HCEC 1CT (cell line): ENCODE results near the gene SMU1.

Experiments
- DNase-seq: peaks from one replicate; pipeline ENCODE4 v3.0.0-alpha.2; 2017

Gene SMU1

GRCh38 chr9:33076046-33077004 lies at the start of gene SMU1:
Gene SMU1 (minus strand): TSS chr9:33076674. CDS start chr9:33076608, 66 bp downstream.
- DNase-seq: peak; percentile 97

- no peak for DNase-seq
Observed at GRCh38 chr9:33125461-33125860, 49.0 kb upstream of the SMU1 start.

- DNase-seq: no peak
Observed at GRCh38 chr9:33124751-33125381, 48.4 kb upstream of the SMU1 start.

- DNase-seq: no peak
Observed at GRCh38 chr9:33124046-33124445, 47.6 kb upstream of the SMU1 start.

GRCh38 chr9:33123407-33124031 lies 47.0 kb upstream of the SMU1 start:
- DNase-seq: no peak

GRCh38 chr9:33120620-33121019 lies 44.1 kb upstream of the SMU1 start:
- no peak for DNase-seq

- no peak for DNase-seq
Observed at GRCh38 chr9:33117796-33118195, 41.3 kb upstream of the SMU1 start.

- DNase-seq: peak; percentile 4
Observed at GRCh38 chr9:33117306-33117705, 40.8 kb upstream of the SMU1 start.

- no peak for DNase-seq
Observed at GRCh38 chr9:33116860-33117259, 40.4 kb upstream of the SMU1 start.

GRCh38 chr9:33114746-33115145 lies 38.3 kb upstream of the SMU1 start:
- DNase-seq: no peak

GRCh38 chr9:33113799-33114547 lies 37.5 kb upstream of the SMU1 start:
- no peak for DNase-seq

GRCh38 chr9:33112094-33112493 lies 35.6 kb upstream of the SMU1 start:
- DNase-seq: no peak

- DNase-seq: no peak
Observed at GRCh38 chr9:33111631-33112030, 35.2 kb upstream of the SMU1 start.

- DNase-seq: no peak
Observed at GRCh38 chr9:33110686-33111085, 34.2 kb upstream of the SMU1 start.

- DNase-seq: no peak
Observed at GRCh38 chr9:33109850-33110595, 33.5 kb upstream of the SMU1 start.

- DNase-seq: no peak
Observed at GRCh38 chr9:33109097-33109496, 32.6 kb upstream of the SMU1 start.

- DNase-seq: no peak
Observed at GRCh38 chr9:33108472-33108871, 32.0 kb upstream of the SMU1 start.

GRCh38 chr9:33107762-33108161 lies 31.3 kb upstream of the SMU1 start:
- no peak for DNase-seq

- peak; percentile 7 for DNase-seq
Observed at GRCh38 chr9:33106827-33107621, 30.6 kb upstream of the SMU1 start.

- DNase-seq: no peak
Observed at GRCh38 chr9:33106372-33106771, 29.9 kb upstream of the SMU1 start.

- DNase-seq: no peak
Observed at GRCh38 chr9:33105959-33106358, 29.5 kb upstream of the SMU1 start.
